Subcutaneous adipose tissue (tissue), 4 donors: Measurements from ENCODE around the gene NANS. TPM values are rescaled to one million over a fixed set of nuclear protein-coding genes. Genes with fewer than 3 reads are reported as not detected.

Experiments used
- CTCF ChIP-seq: fragments of 450-650 bp; IDR thresholded peaks from one replicate; pipeline ENCODE4 v1.5.1; 2016; ENCODE audit warnings: low read depth, mild to moderate bottlenecking, control low read depth, antibody characterized with exemption, moderate library complexity
- total RNA-seq, 4 donors: library from RNA; depleted of rRNA; stranded (reverse); fragments of >200 nt; gene quantifications; one replicate each; pipeline ENCODE4 v1.1.0, GENCODE V29; 2016

NANS gene
- total RNA-seq, 4 donors from 2014 or later, result 27.7 to 58.6 (median 41.9) TPM

- no peak for TF ChIP-seq CTCF
These were observed 48.5 kb downstream of the NANS start for GRCh38 chr9:98105006-98105405.

- no peak for TF ChIP-seq CTCF
These were observed 51.4 kb downstream of the NANS start for GRCh38 chr9:98107926-98108325.

- TF ChIP-seq CTCF, result no peak
These were observed 52.0 kb downstream of the NANS start for GRCh38 chr9:98108531-98109031.

- no peak for TF ChIP-seq CTCF
These were observed 52.5 kb downstream of the NANS start for GRCh38 chr9:98109052-98109451.

GRCh38 chr9:98117984-98118639, 61.6 kb downstream of the NANS start:
- no peak for TF ChIP-seq CTCF

- no peak for TF ChIP-seq CTCF
These were observed 62.4 kb downstream of the NANS start, which contains the start of gene TRIM14 for GRCh38 chr9:98118640-98119601. TSS of gene TRIM14 (minus strand) at chr9:98119222. CDS start at chr9:98119188, 34 bp downstream.

- TF ChIP-seq CTCF, result no peak
These were observed 63.9 kb downstream of the NANS start for GRCh38 chr9:98120476-98120875.
